NCI-H2029 (cell line): ENCODE results near the gene NPEPL1.
"Not testable (repeated sequence)": the region's sequence is repeated elsewhere in the genome, so short reads cannot be mapped to it uniquely, and the experiment has no call there.

Experiments used
- DNase-seq: peaks from one replicate; lab custom pipeline; 2025; lab: John Stamatoyannopoulos, UW

The NPEPL1 gene

DNA sequence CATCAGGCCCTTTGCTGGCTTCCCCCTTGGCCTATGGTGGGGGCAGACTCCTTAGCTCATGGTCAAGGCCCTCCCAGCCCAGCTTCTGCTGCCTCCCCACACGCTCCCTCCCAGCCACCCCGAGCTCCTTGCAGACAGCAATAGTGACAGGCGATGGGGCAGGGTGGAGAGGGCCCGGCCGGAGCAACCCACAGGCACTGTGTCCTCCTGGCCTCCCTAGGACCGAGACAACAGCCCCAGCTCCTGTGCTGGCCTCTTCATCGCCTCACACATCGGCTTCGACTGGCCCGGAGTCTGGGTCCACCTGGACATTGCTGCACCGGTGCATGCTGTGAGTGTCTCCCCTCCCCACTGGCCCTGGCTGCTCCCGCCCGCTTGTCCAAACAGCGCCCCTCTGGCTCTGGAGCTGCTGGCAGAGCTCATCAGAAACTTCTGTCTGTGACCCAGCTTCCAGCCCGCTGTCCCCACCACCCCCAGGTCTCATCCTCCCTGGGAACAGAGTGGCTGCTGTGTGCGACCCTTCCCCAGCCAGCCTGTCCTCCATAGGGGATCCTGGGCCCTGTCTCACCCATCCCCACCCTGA, 21.8 kb downstream of the NPEPL1 start:
- no peak for DNase-seq

DNA sequence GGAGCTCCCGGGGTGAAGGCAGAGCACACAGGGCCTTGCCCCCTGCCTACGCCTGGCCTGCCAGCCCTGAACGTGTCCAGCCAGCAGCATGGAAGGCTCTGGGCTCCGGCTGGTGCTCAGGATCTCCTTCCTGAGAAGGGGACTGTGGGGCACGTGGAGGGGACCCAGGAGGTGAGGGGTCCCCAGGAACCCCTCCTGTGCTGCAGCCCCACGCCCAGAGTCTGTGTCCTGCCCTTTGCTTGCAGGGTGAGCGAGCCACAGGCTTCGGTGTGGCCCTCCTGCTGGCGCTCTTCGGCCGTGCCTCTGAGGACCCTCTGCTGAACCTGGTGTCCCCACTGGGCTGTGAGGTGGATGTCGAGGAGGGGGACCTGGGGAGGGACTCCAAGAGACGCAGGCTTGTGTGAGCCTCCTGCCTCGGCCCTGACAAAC, 22.3 kb downstream of the NPEPL1 start:
- DNase-seq = no peak

DNA sequence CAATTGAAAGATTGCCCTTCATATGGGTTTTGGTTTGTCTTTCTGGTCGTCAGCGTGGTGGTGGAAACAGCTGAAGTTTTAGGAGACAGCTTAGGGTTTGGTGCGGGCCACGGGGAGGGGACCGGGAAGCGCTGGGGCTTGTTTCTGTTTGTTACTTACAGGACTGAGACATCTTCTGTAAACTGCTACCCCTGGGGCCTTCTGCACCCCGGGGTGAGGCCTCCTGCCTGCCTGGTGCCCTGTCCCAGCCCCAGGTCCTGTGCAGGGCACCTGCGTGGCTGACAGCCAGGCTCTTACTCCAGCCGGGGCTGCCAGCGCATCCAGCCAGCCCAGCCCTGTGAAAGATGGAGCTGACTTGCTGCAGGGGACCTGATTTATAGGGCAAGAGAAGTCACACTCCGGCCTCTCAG, 22.8 kb downstream of the NPEPL1 start:
- no peak for DNase-seq

DNA sequence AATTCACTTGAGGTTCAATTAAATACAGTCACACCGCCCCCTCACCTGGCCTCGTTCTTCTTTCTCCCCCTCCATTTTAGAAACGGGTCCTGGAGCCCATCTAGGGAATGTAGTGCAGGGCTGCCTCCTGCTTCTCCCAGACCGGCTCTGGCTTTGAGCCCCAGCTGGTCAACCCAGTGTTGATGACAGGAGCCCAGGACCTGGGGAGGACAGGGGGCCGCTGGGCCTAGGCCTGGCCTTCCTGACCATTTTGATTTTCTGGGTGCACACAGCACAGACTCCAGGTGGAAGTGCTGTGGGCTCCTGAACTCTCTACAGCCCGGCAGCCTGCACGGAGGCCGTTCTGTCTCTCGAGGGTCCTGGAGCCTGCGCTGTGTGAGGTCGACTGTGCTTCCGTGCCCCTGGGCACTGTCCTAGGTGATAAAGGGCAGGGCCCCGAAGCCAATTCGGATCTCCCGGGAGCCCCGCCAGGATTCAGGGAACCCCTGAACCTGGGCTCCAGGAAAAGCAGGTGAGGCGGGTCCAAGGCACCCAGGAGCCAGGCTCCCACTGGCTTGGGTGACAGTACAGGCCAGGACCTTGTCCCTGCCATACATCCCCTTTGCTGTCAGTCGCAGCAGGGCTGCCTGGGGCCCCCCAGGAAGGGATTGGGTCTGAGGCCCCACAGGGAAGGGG, 23.3 kb downstream of the NPEPL1 start:
- DNase-seq = no peak

DNA sequence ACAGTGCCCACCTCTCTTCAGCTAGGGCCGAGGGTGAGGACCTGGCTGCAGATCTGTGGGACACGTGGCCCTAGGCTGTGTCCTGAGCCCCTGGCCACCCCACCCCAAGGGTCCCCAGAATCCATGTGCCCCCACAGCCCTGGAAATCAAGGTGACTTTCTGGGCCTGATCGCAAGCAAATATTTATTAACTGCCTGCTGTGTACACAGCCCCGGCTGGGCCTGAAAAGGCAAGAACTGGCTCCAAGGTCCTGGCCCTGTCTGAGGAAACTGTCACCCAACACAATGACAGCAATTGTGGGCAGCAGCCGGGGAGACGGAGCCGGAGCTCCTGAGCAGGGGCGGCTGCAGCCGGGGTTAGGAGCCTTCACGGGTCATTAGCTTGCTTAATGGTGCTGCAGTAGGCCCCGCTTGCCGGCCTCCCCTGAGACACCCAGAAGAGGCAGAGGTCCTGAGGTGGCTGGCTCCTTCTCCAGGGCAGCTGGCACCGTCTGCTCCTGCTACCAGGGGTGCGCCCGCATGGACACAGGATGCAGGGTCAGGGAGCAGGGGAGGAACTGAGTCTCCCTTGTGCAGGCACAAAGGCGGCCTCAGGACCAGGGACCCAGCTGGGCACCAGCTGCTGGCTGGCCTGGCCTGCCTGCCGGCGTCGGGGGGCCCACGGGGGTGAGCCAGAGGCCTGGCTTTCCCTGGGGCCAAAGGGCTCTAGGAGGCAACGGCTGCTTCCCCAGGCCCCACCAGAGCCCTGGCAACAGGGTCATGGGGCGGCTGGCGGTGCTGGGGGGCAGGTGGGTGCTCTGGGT, 24.1 kb downstream of the NPEPL1 start:
- no peak for DNase-seq

DNA sequence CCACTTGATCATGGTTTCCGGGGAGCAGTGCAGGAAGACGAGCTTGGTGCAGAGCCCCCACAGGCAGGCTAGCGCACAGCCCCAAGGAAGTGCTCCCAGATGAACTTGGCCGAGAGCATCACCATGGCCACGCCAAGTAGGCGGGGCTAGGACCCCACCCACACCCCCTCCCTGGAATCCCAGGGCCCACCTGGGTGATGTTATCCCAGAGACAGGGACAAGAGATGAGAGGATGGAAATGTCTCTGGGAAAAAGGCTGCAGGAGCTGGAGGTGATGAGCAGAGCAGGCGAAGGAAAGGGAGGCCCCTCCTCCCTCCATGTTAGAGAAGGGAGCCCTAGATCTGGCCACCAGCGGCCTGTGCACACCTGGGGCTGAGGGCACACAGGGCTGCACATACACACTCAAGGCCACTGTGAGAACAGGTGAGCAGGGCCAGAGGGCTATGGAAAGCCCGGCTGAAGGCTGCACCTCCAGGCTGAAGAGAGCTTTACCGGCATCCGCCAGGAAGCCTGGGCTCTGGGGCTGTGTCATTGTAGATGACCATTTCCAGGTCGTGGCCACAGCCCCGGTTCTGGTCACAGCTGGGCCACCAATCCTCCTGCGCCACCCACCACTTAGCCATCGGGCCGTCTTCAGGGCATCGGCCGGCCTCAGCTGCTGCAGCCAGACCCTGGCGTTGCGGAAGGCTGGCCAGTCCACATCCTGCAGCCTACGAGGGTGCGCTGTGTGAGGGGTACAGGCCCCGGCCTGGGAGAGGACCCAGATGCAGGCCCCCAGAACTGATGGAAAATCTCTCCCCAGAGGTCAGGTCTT, 24.9 kb downstream of the NPEPL1 start:
- DNase-seq = no peak

DNA sequence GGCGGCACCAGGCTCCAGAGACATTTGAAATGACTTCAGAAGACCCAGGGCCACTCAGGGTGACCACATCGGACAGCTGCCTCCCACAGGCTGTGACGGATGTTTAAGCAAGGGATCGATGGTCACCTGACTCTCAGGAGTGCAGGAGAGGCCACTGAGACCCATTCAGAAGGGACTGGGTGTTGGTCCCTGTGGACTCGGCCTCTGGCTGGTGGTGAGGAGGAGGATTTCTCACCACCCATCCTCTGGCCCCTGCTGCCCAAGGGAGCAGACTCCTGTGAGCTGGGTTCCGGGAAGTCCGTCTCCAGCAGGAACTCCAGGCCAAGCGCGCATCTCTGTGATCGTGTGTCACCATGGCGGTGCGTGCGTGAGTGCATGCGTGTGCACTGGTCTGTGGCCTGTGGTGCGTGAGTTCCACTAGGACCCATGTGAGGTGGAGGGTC, 25.5 kb downstream of the NPEPL1 start:
- no peak for DNase-seq

DNA sequence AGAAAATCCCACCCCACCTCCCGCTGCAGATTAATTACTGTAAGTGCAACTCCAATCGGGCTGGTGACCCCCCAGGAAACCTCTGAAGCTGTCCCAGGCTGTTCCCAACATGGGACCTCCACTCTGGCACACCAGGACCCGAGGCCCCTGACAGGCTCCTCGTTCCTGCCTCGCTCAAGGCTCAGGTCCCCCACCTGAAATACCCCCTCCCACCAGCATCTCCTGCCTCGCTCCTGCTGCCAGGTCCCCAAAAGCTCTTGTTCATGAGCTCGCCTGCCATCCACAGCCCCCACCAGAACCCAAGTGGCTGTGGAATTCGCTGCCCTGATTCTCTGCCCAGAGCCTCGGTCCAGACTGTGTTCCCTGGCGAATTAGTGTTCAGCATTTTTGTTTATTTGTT, 26.1 kb downstream of the NPEPL1 start:
- DNase-seq = no peak

DNA sequence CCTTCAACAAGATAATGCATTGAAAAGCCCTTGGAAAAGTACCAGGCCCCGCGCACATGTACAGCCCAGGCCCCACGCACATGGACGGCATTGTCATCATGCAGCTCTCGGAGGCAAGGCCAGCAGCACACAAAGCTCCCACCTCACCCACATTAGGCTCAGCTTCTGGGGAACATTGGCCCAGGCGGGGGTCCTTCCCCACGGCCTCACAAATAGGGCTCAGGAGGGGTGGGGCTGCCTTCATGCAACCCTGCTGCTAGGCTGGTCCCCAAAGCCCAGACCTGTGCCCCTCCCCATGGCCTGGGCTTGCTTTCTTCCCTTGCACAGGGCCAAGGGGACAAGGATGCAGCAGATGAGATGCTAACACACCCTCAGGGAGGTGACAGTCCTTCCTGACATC, 26.7 kb downstream of the NPEPL1 start:
- DNase-seq = no peak

DNA sequence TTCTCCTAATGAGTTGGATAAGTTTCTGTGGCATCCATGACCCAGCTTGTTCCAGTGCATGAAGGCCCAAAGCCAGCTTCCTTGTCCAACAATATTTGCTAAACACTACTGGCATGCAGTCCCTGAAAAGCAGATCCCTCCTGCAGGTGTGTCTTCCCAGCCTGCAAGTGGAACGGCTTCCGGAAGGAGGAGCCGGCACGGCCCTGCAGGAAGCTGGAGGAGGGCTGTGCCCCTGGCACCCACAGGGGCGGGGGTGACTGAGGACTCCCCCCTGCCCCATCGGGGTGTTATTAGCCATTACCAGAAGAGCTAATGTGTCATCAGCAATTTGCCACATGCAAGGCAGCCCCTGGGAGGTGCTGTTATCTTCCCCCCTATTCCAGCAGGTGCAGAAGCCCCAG, 27.4 kb downstream of the NPEPL1 start:
- peak; percentile 4 for DNase-seq

DNA sequence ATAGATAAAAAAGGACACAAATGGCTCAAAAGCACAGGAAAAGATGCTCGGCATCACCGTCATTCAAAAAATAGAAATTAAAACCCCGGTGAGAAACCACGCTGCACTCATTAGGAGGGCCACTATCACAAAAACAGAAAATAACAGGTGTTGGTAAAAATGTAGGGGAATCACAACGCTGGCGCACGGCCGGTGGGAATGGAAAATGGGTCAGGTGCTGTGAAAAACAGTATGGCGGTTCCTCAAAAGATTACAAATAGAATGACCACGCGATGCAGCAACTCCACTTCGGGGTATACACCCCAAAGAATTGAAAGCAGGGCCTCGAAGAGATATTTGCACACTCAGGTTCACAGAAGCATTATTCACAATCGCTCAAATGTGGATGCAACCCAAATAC, 28.3 kb downstream of the NPEPL1 start:
- DNase-seq = no peak

DNA sequence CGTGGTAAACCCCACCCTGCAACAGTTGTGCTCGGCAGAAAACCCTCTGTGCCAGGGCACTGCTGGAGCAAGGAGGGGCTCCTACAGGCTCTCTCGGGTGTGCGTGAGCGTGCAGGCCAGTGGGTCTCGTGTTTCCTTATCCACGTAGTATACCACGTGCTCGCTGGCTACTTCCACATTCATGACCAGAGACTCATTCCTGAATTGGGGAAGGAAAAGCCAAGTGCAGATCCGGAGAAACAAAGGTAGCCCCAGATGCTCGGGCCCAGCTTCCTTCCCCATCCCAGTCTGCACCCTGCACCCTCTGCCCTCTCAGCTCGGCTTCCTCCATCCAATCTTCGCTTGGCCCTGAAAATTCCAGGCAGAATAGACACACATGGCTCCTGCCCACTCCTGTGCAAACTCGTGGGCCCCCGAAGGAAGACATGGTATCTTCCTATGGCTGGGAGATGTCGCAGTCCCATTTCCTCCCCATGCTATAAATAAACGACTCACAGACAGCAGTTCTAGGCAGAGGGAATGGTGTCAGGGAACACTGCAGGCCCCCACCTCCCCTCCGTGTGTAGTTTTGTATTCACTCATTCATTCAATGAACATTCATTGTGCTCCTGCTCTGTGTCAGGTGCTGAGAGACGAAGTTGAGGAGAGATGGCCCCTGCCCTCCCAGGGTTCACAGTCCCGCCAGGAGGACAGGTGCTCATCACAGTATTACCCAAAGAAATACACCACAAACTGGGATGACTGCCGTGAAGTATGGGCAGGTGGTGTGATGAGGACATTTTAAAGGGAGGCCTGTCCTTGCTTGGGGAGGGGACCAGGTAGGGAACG, 29.6 kb downstream of the NPEPL1 start:
- no peak for DNase-seq

DNA sequence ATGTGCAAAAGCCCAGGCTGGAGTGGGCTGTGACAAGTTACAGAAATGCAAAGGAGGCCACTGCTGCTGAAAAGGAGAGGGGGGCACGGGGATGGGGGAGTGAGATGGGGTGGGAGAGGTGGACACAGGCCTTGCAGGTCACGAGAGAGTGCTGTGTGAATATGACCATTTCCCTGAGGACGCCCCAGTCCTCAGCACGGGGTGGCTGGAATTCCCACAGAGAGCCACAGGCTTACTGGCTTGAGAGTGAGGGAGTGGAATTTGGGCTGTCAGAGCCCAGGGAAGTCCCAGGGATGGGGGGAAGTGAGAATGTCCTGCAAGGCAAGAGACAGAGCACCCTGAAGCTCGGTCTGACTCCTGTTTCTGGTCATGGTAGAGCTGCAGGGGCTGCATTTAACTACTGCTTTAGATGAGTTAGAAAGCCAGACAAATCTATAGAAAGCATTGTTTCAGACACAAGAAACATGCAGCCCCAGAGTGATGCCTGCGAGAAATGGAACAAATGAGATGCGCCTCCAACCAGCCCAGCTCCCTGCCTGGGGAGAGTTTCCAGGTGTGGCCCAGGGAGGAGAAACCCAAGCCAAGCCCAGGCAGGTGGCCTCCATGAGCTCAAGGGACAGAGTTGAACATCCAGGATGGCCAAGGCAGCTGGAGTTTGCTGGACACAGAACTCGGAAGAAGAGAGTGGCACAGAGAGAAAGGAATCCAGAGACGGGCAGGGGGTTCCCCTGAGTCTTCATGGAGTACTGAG, 30.5 kb downstream of the NPEPL1 start:
- DNase-seq = no peak

DNA sequence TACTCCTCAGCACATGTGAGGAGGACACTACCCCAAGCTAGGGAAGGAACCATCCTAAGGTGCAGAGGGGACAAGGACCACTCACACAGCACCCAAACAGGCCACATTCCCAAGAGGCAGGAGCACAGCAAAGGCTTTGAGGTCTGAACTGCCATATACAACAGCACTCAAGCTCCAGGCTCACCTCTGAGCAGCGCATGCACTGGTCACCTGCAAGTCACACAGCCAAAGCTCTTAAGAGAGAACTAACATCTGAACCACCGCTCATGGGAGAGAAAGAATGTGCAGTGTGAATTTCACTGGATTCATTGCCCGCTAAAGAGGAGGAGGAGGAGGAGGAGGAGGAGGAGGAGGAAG, 31.0 kb downstream of the NPEPL1 start:
- DNase-seq = no peak

DNA sequence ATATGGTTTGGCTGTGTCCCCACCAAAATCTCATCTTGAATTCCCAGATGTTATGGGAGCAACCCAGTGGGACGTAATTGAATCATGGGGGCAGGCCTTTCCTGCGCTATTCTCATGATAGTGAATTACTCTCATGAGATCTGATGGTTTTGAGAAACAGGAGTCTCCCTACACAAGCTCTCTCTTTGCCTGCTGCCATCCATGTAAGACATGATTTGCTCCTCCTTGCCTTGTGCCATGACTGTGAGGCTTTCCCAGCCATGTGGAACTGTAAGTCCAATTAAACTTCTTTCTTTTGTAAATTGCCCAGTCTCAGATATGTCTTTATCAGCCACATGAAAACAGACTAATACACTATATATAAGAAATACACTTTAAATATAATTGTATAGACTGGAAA, 33.6 kb downstream of the NPEPL1 start:
- DNase-seq = not testable (repeated sequence)

DNA sequence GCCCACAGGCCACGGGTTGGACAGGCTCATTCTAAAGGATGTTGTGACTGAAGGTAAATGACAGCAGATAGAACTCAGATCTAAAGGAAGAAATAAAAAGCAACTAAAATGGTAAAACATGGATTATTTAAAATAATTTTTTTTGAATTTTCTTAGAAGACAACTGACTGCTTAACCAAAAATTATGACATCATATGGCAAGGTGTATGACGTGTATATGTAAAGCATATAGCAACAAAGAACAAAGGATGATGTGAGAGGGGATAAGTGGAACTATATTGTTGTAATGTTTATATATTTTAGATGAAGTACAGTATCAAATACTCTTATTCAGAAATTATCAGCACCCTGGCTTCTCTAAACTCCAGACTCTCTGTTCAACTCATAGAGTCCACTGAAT, 38.6 kb downstream of the NPEPL1 start:
- DNase-seq = no peak

DNA sequence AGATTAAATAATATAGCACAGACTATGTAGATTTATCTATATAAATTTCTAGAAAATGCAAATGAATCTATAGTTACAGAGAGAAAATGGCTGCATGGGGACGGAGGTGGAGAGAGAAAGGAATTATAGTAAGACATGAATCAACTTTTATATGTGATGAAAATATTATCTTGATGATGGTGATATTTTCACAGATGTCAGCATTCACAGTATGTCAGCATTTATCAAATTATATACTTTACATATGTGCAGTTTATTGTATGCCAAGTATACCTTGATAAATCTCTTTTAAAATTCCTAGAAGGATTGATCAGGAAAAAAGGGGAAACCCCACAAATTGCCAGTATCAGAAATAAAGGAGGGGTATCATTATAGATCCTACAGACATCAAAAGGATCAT, 44.6 kb downstream of the NPEPL1 start:
- no peak for DNase-seq

DNA sequence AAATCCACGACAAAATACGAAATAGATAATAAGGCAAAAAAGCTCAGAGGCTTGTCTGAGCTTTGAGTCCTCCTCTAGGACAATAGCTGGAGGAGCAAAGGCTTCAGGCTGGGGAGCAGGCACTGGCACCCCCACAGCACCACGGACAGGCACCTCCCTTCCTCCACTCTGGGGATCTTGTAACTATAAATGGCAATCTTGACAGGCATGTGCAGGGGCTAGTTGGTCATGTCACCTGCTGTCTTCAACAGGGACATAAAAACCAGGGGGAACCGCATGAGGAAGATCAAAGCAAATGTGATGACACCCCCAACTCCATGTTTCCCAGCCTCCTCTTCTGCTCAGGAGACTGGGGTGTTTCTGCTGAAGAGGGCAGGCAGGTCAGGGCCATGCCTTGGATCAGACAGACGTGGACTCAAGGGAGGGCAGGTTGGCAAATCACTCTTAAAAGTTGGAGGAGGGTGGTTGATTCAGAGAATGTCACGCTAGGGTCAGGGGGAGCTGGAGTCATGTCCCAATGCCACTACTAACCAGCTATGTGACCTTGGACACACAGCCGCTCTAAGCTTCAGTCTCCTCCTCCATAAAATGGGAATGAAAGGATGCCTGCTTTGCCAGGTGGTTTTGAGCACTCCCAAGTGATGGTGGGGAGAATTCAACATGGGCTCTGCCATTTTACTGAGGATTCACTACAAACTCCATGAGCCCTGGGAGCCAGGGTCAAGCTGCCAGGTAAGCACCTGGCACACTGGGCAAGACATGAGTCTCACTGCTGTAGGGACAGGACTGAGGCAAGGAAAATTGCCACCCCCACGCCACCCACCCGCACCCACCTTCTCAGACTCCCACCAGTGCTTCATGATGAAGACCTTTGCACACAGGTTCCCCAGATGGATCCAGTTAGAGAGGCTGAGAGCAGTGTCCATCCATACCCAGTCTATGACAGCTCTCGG, 48.0 kb downstream of the NPEPL1 start:
- DNase-seq = no peak

DNA sequence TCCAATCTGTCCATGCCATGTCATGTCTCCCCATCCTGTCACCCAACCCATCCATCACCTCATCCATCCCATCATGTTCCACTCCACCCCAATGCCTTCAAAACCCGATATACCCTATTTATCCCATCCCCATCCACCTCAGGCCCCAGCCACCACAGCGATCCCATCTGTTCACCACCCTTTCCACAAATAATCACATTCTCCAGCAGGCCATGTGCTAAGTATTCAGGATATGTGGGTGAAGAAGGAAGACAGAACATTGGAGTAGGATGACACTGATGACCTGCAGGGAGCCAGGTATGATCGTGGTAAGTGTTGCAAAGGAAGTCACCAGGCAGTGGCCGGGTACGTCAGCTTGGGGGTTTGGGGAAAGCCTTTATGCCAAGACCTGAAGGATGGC, 48.8 kb downstream of the NPEPL1 start:
- no peak for DNase-seq
